ENCODE results near the gene USP46.

Gene USP46

GRCh38 chr4:52568351-52568750 is 90.8 kb downstream of the USP46 start:
- Histone ChIP-seq H4K20me1 (no peaks in the 10 kb centered on the region), H3K4me3 (no peak overlapping the region), H3K9me3 (no peaks in the 10 kb centered on the region), H3K4me2 (no peak overlapping the region), H3K27me3 (no peaks in the 10 kb centered on the region), H3K9ac (no peak overlapping the region), H3K4me1 (peaks cover 12% of the 10 kb centered on the region), H3K36me3 (no peaks in the 10 kb centered on the region), H3K27ac (no peak overlapping the region)
- no peak for TF ChIP-seq Cebpa-rat (IDR thresholded peaks at IDR 0.05)

GRCh38 chr4:52566136-52567031 is 92.7 kb downstream of the USP46 start:
- Histone ChIP-seq H3K4me1 (peaks cover 12% of the 10 kb centered on the region), H4K20me1 (no peaks in the 10 kb centered on the region), H3K27ac (no peak overlapping the region), H3K36me3 (no peaks in the 10 kb centered on the region), H3K4me2 (no peak overlapping the region), H3K9ac (no peak overlapping the region), H3K9me3 (no peaks in the 10 kb centered on the region), H3K4me3 (no peak overlapping the region), H3K27me3 (no peaks in the 10 kb centered on the region)
- TF ChIP-seq Cebpa-rat (IDR thresholded peaks at IDR 0.05): no peak

- Histone ChIP-seq H3K36me3 (no peaks in the 10 kb centered on the region), H3K27ac (no peak overlapping the region), H3K9me3 (no peaks in the 10 kb centered on the region), H3K4me1 (no peaks in the 10 kb centered on the region), H3K27me3 (no peaks in the 10 kb centered on the region), H3K4me2 (no peak overlapping the region), H3K9ac (no peak overlapping the region), H4K20me1 (no peaks in the 10 kb centered on the region), H3K4me3 (no peak overlapping the region)
- TF ChIP-seq Cebpa-rat (IDR thresholded peaks at IDR 0.05): no peak
Measured at GRCh38 chr4:52560844-52561280, 98.2 kb downstream of the USP46 start.

- H3K27ac ChIP-seq: no peak overlapping the region
- H3K27me3 ChIP-seq: no peaks in the 10 kb centered on the region
- H3K36me3 ChIP-seq: no peaks in the 10 kb centered on the region
- no peak overlapping the region for H3K4me2 ChIP-seq
- no peak overlapping the region for H3K4me3 ChIP-seq
- no peaks in the 10 kb centered on the region for H3K9me3 ChIP-seq
- no peak for TF ChIP-seq Cebpa-rat (IDR thresholded peaks at IDR 0.05)
- no peaks in the 10 kb centered on the region for H4K20me1 ChIP-seq
- no peaks in the 10 kb centered on the region for H3K4me1 ChIP-seq
- H3K9ac ChIP-seq: no peak overlapping the region
Measured at GRCh38 chr4:52555356-52555716, 103.8 kb downstream of the USP46 start.

GRCh38 chr4:52554612-52555355 is 104.3 kb downstream of the USP46 start:
- Histone ChIP-seq H3K27ac (no peak overlapping the region), H4K20me1 (no peaks in the 10 kb centered on the region), H3K4me3 (no peak overlapping the region), H3K9me3 (no peaks in the 10 kb centered on the region), H3K4me2 (no peak overlapping the region), H3K27me3 (no peaks in the 10 kb centered on the region), H3K36me3 (no peaks in the 10 kb centered on the region), H3K9ac (no peak overlapping the region), H3K4me1 (no peaks in the 10 kb centered on the region)
- TF ChIP-seq Cebpa-rat (IDR thresholded peaks at IDR 0.05): no peak

- Histone ChIP-seq H3K9me3 (no peaks in the 10 kb centered on the region), H3K27ac (no peak overlapping the region), H3K27me3 (no peaks in the 10 kb centered on the region), H3K9ac (no peak overlapping the region), H4K20me1 (no peaks in the 10 kb centered on the region), H3K4me2 (no peak overlapping the region), H3K4me1 (no peaks in the 10 kb centered on the region), H3K4me3 (no peak overlapping the region), H3K36me3 (no peaks in the 10 kb centered on the region)
- TF ChIP-seq Cebpa-rat (IDR thresholded peaks at IDR 0.05): no peak
Measured at GRCh38 chr4:52552778-52553177, 106.3 kb downstream of the USP46 start.

- no peaks in the 10 kb centered on the region for H4K20me1 ChIP-seq
- H3K4me1 ChIP-seq: no peaks in the 10 kb centered on the region
- H3K36me3 ChIP-seq: no peaks in the 10 kb centered on the region
- no peaks in the 10 kb centered on the region for H3K27me3 ChIP-seq
- H3K9ac ChIP-seq: no peak overlapping the region
- no peak overlapping the region for H3K4me2 ChIP-seq
- TF ChIP-seq Cebpa-rat (IDR thresholded peaks at IDR 0.05): no peak
- H3K4me3 ChIP-seq: no peak overlapping the region
- H3K9me3 ChIP-seq: no peaks in the 10 kb centered on the region
- H3K27ac ChIP-seq: no peak overlapping the region
Measured at GRCh38 chr4:52551487-52551886, 107.6 kb downstream of the USP46 start.

- no peak overlapping the region for H3K27ac ChIP-seq
- no peak overlapping the region for H3K4me2 ChIP-seq
- H3K4me3 ChIP-seq: no peak overlapping the region
- TF ChIP-seq Cebpa-rat (IDR thresholded peaks at IDR 0.05): no peak
- no peaks in the 10 kb centered on the region for H3K4me1 ChIP-seq
- no peaks in the 10 kb centered on the region for H3K9me3 ChIP-seq
- no peaks in the 10 kb centered on the region for H4K20me1 ChIP-seq
- no peaks in the 10 kb centered on the region for H3K36me3 ChIP-seq
- H3K9ac ChIP-seq: no peak overlapping the region
- no peaks in the 10 kb centered on the region for H3K27me3 ChIP-seq
Measured at GRCh38 chr4:52550186-52550585, 108.9 kb downstream of the USP46 start.

GRCh38 chr4:52548818-52549570 is 110.1 kb downstream of the USP46 start:
- Histone ChIP-seq H3K4me3 (no peak overlapping the region), H3K9me3 (no peaks in the 10 kb centered on the region), H3K27ac (no peak overlapping the region), H3K9ac (no peak overlapping the region), H3K4me2 (no peak overlapping the region), H4K20me1 (no peaks in the 10 kb centered on the region), H3K36me3 (no peaks in the 10 kb centered on the region), H3K27me3 (no peaks in the 10 kb centered on the region), H3K4me1 (no peaks in the 10 kb centered on the region)
- TF ChIP-seq Cebpa-rat (IDR thresholded peaks at IDR 0.05): no peak
